SK-N-SH treated with all-trans-retinoic acid at 6 μM for 48 hours (cell line): ENCODE measurements around the gene AHCYL2.

Experiments used
- ZC3H10 ChIP-seq: fragments of 250-450 bp; sonication (Bioruptor Pico); IDR thresholded peaks from 2 replicates; pipeline ENCODE4 v1.5.1; 2021; ENCODE audit warnings: mild to moderate bottlenecking, moderate library complexity
- TF ChIP-seq, protein P1 (sequence below): fragments of 250-450 bp; sonication (Bioruptor Pico); IDR thresholded peaks from 2 replicates; pipeline ENCODE4 v1.8.0; 2020; ENCODE audit warnings: mild to moderate bottlenecking, moderate library complexity, borderline replicate concordance

DNA sequence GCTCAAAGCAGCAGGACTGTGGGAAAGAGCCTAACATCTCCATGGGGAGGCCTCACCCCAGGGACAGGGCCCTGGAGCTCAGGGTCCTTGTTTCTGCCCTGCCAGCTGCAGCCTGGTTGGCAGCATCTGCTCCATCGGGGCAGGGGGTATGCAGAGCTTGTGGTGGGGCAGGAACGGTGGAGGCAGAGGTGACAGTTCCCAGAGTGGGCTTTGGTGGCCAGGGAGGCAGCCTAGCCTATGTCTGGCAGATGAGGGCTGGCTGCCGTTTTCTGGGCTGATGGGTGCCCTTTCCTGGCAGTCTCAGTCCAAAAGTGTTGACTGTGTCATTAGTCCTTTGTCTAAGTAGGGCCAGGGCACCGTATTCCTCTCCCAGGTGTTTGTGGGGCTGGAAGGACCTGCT is 12.2 kb upstream of the AHCYL2 start:
- TF ChIP-seq, protein P1, sequence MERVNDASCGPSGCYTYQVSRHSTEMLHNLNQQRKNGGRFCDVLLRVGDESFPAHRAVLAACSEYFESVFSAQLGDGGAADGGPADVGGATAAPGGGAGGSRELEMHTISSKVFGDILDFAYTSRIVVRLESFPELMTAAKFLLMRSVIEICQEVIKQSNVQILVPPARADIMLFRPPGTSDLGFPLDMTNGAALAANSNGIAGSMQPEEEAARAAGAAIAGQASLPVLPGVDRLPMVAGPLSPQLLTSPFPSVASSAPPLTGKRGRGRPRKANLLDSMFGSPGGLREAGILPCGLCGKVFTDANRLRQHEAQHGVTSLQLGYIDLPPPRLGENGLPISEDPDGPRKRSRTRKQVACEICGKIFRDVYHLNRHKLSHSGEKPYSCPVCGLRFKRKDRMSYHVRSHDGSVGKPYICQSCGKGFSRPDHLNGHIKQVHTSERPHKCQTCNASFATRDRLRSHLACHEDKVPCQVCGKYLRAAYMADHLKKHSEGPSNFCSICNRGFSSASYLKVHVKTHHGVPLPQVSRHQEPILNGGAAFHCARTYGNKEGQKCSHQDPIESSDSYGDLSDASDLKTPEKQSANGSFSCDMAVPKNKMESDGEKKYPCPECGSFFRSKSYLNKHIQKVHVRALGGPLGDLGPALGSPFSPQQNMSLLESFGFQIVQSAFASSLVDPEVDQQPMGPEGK (CRISPR knock-in tag) = no peak
- no peak for TF ChIP-seq ZC3H10 (CRISPR knock-in tag)
